Left ventricle myocardium inferior (tissue), 1 donor: ENCODE data around the gene ADCY6. TPM values are rescaled to one million over a fixed set of nuclear protein-coding genes. Genes with fewer than 3 reads are reported as not detected.

Experiments
- DNase-seq: peaks from one replicate; pipeline ENCODE4 v3.0.0-alpha.2; 2020
- H3K27ac ChIP-seq: fragments of 200-600 bp; replicated peaks from 2 replicates; pipeline ENCODE4 v1.8.0; 2021
- H3K27me3 ChIP-seq: fragments of 200-600 bp; 2 replicates; pipeline ENCODE4 v1.8.0; 2021; ENCODE audit warnings: low read depth
- H3K36me3 ChIP-seq: fragments of 200-600 bp; 2 replicates; pipeline ENCODE4 v1.8.0; 2021
- H3K4me1 ChIP-seq: fragments of 200-600 bp; 2 replicates; pipeline ENCODE4 v1.8.0; 2021
- H3K4me3 ChIP-seq: fragments of 200-600 bp; 2 replicates; pipeline ENCODE4 v1.8.0; 2021; ENCODE audit warnings: mild to moderate bottlenecking, moderate library complexity
- H3K9me3 ChIP-seq: fragments of 200-600 bp; replicated peaks from 2 replicates; pipeline ENCODE4 v1.8.0; 2021
- CTCF ChIP-seq: fragments of 200-600 bp; IDR thresholded peaks from 2 replicates; pipeline ENCODE4 v1.8.0; 2021; ENCODE audit warnings: antibody characterized with exemption, mild to moderate bottlenecking, borderline replicate concordance
- intact Hi-C: fragments of 100-400 bp; cut with micrococcal nuclease; formaldehyde crosslinking; loops from one replicate; pipeline ENCODE4 v1.11.0; 2022
- total RNA-seq: library from RNA; stranded (reverse); fragmentation: NEBNext Ultra II Directional; extraction: Animal tissue kit (Norgen Biotek cat#: 25700); gene quantifications from one replicate; pipeline ENCODE4 v1.2.1, GENCODE V29; 2021
- donor health status: DM: no; HTN: yes; CAD: no; lungs with severe emphysema.

The ADCY6 gene
- total RNA-seq, 1 donor from 2014 or later, result 98.4 TPM

GRCh38 chr12:48764521-48764920 is 24.4 kb downstream of the ADCY6 start:
- Histone ChIP-seq H3K9me3 (no peaks in the 10 kb centered on the region), H3K27me3 (no peaks in the 10 kb centered on the region), H3K4me1 (peaks cover 39% of the 10 kb centered on the region), H3K36me3 (peaks cover 42% of the 10 kb centered on the region), H3K4me3 (no peak overlapping the region), H3K27ac (no peak overlapping the region)
- intact Hi-C loops, result no loop called here
- TF ChIP-seq CTCF, result no peak
- no peak for DNase-seq

GRCh38 chr12:48758737-48759136 is 30.2 kb downstream of the ADCY6 start:
- no peak for TF ChIP-seq CTCF
- Histone ChIP-seq H3K4me1 (no peaks in the 10 kb centered on the region), H3K27ac (no peak overlapping the region), H3K4me3 (no peak overlapping the region), H3K36me3 (no peaks in the 10 kb centered on the region), H3K9me3 (no peaks in the 10 kb centered on the region), H3K27me3 (no peaks in the 10 kb centered on the region)
- intact Hi-C loops, result no loop called here
- no peak for DNase-seq

- no peaks in the 10 kb centered on the region for H3K4me1 ChIP-seq
- intact Hi-C loops, result no loop called here
- H3K27me3 ChIP-seq, result no peaks in the 10 kb centered on the region
- no peak for TF ChIP-seq CTCF
- no peak for DNase-seq
- H3K4me3 ChIP-seq, result no peak overlapping the region
- H3K36me3 ChIP-seq, result no peaks in the 10 kb centered on the region
- H3K27ac ChIP-seq, result no peak overlapping the region
- H3K9me3 ChIP-seq, result no peaks in the 10 kb centered on the region
Observed at GRCh38 chr12:48758186-48758585, 30.7 kb downstream of the ADCY6 start.

- intact Hi-C loops, result no loop called here
- no peaks in the 10 kb centered on the region for H3K4me1 ChIP-seq
- no peaks in the 10 kb centered on the region for H3K27me3 ChIP-seq
- no peak for TF ChIP-seq CTCF
- no peaks in the 10 kb centered on the region for H3K36me3 ChIP-seq
- no peak overlapping the region for H3K4me3 ChIP-seq
- no peak overlapping the region for H3K27ac ChIP-seq
- no peak for DNase-seq
- H3K9me3 ChIP-seq, result no peaks in the 10 kb centered on the region
Observed at GRCh38 chr12:48750769-48751356, 38.0 kb downstream of the ADCY6 start.

GRCh38 chr12:48750215-48750614 is 38.7 kb downstream of the ADCY6 start:
- no peak for DNase-seq
- Histone ChIP-seq H3K27ac (no peak overlapping the region), H3K4me3 (no peak overlapping the region), H3K4me1 (no peaks in the 10 kb centered on the region), H3K36me3 (no peaks in the 10 kb centered on the region), H3K27me3 (no peaks in the 10 kb centered on the region), H3K9me3 (no peaks in the 10 kb centered on the region)
- intact Hi-C loops, result no loop called here
- no peak for TF ChIP-seq CTCF
